BJ (cell line): ENCODE results near the gene NCOR2. TPM values are rescaled to one million over a fixed set of nuclear protein-coding genes. Genes with fewer than 3 reads are reported as not detected.

Source experiments
- CTCF ChIA-PET: fragments of 350-600 bp; formaldehyde crosslinking; extraction: SDS; loops from one replicate; lab custom pipeline; 2021; ENCODE audit warnings: antibody characterized with exemption, inconsistent platforms; lab: Yijun Ruan, JAX
- POLR2A ChIA-PET: fragments of 300-600 bp; sonication (Branson Sonifier 250); formaldehyde crosslinking; extraction: SDS; loops from one replicate; lab custom pipeline; 2021; ENCODE audit warnings: antibody characterized with exemption; lab: Charles Lee
- DNase-seq: peaks from one replicate; pipeline ENCODE4 v3.0.0-alpha.2; 2011; ENCODE audit warnings: low read depth
- H3K27me3 ChIP-seq: 2 replicates; pipeline ENCODE4 v1.6.0; 2011; ENCODE audit warnings: low read length; ENCODE audit not compliant: control insufficient read depth, insufficient read depth
- H3K36me3 ChIP-seq: 2 replicates; pipeline ENCODE4 v1.5.1; 2011; ENCODE audit warnings: low read length; ENCODE audit not compliant: control insufficient read depth, insufficient read depth
- H3K4me3 ChIP-seq: 2 replicates; pipeline ENCODE4 v1.5.1; 2011; ENCODE audit warnings: low read depth, mild to moderate bottlenecking, control low read depth, low read length
- CTCF ChIP-seq: IDR thresholded peaks from 2 replicates; pipeline ENCODE4 v1.5.1; 2011; ENCODE audit warnings: low read depth, mild to moderate bottlenecking, control low read depth, inconsistent platforms, low read length, moderate library complexity; ENCODE audit not compliant: insufficient read depth
- polyA plus RNA-seq: library from polyadenylated mRNA; depleted of rRNA; stranded (reverse); fragments of >200 nt; gene quantifications from 2 replicates; pipeline ENCODE4 v1.2.3, GENCODE V29; 2011

NCOR2 gene
- polyA plus RNA-seq, 1 experiment: 8.3 TPM

GRCh38 chr12:124605150-124605882 lies 37.9 kb upstream of the NCOR2 start:
- ChIA-PET POLR2A (no interaction called here), CTCF (interaction anchor here (0.8 kb wide), 1 partner anchor 166 kb away, joined by 3 read pairs; no protein-coding TSS in a partner anchor)
- Histone ChIP-seq H3K4me3 (no peak overlapping the region), H3K36me3 (no peaks in the 10 kb centered on the region), H3K27me3 (peaks cover 2% of the 10 kb centered on the region)
- DNase-seq: no peak
- no peak for TF ChIP-seq CTCF

- Histone ChIP-seq H3K27me3 (peaks cover 2% of the 10 kb centered on the region), H3K36me3 (no peaks in the 10 kb centered on the region), H3K4me3 (no peak overlapping the region)
- no peak for TF ChIP-seq CTCF
- DNase-seq: no peak
- CTCF ChIA-PET: interaction anchor here (0.5 kb wide), 1 partner anchor 200 kb away, joined by 3 read pairs; no protein-coding TSS in a partner anchor
- POLR2A ChIA-PET: no interaction called here
Observed at GRCh38 chr12:124604264-124604680, 36.9 kb upstream of the NCOR2 start.

- H3K27me3 ChIP-seq: no peaks in the 10 kb centered on the region
- no peak for TF ChIP-seq CTCF
- no peaks in the 10 kb centered on the region for H3K36me3 ChIP-seq
- ChIA-PET CTCF (interaction anchor here (0.7 kb wide), 1 partner anchor 132 kb away, joined by 3 read pairs; no protein-coding TSS in a partner anchor), POLR2A (no interaction called here)
- DNase-seq: no peak
- H3K4me3 ChIP-seq: no peak overlapping the region
Observed at GRCh38 chr12:124603831-124604251, 36.4 kb upstream of the NCOR2 start.

- CTCF ChIA-PET: interaction anchor here (0.7 kb wide), 1 partner anchor 131 kb away, joined by 3 read pairs; no protein-coding TSS in a partner anchor
- POLR2A ChIA-PET: no interaction called here
Observed at GRCh38 chr12:124603100-124603541, 35.7 kb upstream of the NCOR2 start.

More at GRCh38 chr12:124603100-124603541, 35.7 kb upstream of the NCOR2 start:
- no peak for DNase-seq
- H3K27me3 ChIP-seq: no peaks in the 10 kb centered on the region
- no peak overlapping the region for H3K4me3 ChIP-seq
- no peak for TF ChIP-seq CTCF
- no peaks in the 10 kb centered on the region for H3K36me3 ChIP-seq
